ENCODE data around the gene EPHA6.
A peak's percentile ranks its signal among the peaks of the same experiment; 100 is the strongest.

EPHA6 gene

DNA sequence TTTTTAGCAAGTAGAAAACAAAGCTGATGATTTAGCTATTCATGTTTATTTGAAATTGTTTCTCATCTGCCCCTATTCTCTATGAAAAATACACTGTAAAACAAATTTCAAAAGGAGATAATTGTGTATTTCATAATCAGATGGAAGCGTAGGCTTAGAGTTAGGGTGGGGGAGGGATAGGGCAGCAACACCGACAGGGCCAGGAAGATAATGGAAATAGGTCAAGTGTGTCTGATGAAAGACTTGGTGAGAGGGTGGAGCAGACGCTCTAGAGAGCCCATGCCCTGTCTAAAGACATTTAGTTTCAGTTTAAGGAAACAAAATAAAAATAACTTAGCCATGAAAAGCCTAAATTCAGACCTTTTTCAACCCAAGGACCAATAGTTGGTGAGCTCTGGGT lies 898.5 kb downstream of the EPHA6 start:
- Histone ChIP-seq H3K36me3 (no peaks in the 10 kb centered on the region), H3K27ac (no peak overlapping the region), H3K4me3 (ENCODE audit: low read depth, low read length) (no peak overlapping the region), H3K27me3 (ENCODE audit: insufficient read depth, low read depth, severe bottlenecking) (no peaks in the 10 kb centered on the region), H3K9me3 (ENCODE audit: severe bottlenecking) (no peaks in the 10 kb centered on the region)
- no peak for DNase-seq
- TF ChIP-seq, protein P1, sequence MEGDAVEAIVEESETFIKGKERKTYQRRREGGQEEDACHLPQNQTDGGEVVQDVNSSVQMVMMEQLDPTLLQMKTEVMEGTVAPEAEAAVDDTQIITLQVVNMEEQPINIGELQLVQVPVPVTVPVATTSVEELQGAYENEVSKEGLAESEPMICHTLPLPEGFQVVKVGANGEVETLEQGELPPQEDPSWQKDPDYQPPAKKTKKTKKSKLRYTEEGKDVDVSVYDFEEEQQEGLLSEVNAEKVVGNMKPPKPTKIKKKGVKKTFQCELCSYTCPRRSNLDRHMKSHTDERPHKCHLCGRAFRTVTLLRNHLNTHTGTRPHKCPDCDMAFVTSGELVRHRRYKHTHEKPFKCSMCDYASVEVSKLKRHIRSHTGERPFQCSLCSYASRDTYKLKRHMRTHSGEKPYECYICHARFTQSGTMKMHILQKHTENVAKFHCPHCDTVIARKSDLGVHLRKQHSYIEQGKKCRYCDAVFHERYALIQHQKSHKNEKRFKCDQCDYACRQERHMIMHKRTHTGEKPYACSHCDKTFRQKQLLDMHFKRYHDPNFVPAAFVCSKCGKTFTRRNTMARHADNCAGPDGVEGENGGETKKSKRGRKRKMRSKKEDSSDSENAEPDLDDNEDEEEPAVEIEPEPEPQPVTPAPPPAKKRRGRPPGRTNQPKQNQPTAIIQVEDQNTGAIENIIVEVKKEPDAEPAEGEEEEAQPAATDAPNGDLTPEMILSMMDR (IDR thresholded peaks at IDR 0.05; ENCODE audit: low read depth, low read length) = no peak

DNA sequence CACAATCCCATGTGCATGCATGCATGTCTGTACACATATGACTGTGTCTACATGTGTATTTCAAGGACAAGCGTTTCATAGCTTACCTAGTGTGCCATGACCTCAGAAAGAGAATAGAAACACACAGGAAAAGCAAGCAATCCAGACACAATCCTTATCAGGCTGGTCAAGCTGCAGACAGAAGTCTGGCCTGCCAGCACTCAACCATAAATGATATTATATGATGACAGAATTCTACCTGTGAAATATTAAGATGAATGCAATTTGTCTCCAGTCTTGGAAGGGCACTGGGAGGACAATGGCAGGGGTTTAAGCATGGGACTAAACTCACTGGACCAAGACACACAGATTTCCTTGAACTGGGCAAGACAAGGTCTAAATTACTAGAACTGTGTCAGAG lies 899.2 kb downstream of the EPHA6 start:
- no peaks in the 10 kb centered on the region for H3K36me3 ChIP-seq
- TF ChIP-seq, protein P1 (IDR thresholded peaks at IDR 0.05; ENCODE audit: low read depth, low read length) = no peak
- H3K27ac ChIP-seq = no peak overlapping the region
- no peaks in the 10 kb centered on the region for H3K27me3 ChIP-seq (ENCODE audit: insufficient read depth, low read depth, severe bottlenecking)
- H3K9me3 ChIP-seq (ENCODE audit: severe bottlenecking) = no peaks in the 10 kb centered on the region
- no peak for DNase-seq
- H3K4me3 ChIP-seq (ENCODE audit: low read depth, low read length) = no peak overlapping the region

DNA sequence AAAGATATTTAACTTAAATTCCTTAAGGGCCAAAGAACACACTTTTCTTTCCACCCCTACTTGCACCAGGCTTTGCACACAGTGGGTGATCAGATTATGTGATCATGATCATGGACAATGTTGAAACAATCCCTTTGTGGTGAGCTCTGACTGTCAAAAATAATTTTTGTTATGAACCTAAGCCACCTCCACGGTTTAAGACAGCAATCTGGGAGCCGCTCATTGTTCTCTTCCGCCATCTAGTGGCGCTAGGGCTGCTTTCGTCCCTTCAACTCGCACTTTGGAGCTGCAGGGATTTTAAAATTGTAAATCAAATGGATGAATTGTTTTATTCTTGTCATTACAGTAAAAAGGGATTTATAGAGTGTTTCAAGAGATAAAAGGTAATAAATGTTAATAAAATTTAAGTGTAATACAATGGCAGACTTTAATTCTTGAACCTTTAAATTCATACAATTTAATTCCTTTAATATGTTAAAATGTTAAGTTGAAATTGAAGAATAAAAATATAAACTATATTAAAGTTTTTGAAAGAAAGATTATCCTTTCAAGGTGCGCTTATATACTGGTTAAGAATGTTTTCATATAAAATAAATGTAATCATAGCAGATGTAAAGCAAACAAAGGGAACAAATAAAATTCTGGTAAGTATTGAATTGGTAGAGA lies 904.9 kb downstream of the EPHA6 start:
- Histone ChIP-seq H3K27me3 (ENCODE audit: insufficient read depth, low read depth, severe bottlenecking) (no peaks in the 10 kb centered on the region), H3K4me3 (ENCODE audit: low read depth, low read length) (no peak overlapping the region), H3K36me3 (no peaks in the 10 kb centered on the region), H3K9me3 (ENCODE audit: severe bottlenecking) (no peaks in the 10 kb centered on the region), H3K27ac (no peak overlapping the region)
- peak; percentile 72 for DNase-seq
- TF ChIP-seq, protein P1 (IDR thresholded peaks at IDR 0.05; ENCODE audit: low read depth, low read length) = peak; percentile 79

DNA sequence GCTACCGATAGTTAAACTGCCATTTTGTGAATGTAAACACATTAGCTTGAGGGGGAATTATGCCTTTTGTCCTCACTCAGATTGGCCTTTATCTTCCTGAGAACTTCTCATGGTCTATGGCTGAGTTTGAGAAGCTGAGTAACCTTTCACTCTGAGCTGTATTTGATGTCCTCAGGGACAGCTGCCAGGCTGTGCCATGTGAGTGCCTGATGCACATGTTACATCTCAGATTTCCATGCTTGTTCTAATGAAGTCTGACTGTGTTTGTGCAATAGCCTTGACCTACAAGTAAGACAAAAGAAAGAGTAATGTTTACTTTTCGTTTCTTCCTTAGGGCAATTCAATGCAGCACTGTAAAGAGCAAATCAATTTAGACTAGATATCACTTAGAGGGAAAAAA lies 906.0 kb downstream of the EPHA6 start:
- DNase-seq = no peak
- Histone ChIP-seq H3K27me3 (ENCODE audit: insufficient read depth, low read depth, severe bottlenecking) (no peaks in the 10 kb centered on the region), H3K36me3 (no peaks in the 10 kb centered on the region), H3K27ac (no peak overlapping the region), H3K9me3 (ENCODE audit: severe bottlenecking) (no peaks in the 10 kb centered on the region), H3K4me3 (ENCODE audit: low read depth, low read length) (no peak overlapping the region)
- TF ChIP-seq, protein P1 (IDR thresholded peaks at IDR 0.05; ENCODE audit: low read depth, low read length) = no peak

DNA sequence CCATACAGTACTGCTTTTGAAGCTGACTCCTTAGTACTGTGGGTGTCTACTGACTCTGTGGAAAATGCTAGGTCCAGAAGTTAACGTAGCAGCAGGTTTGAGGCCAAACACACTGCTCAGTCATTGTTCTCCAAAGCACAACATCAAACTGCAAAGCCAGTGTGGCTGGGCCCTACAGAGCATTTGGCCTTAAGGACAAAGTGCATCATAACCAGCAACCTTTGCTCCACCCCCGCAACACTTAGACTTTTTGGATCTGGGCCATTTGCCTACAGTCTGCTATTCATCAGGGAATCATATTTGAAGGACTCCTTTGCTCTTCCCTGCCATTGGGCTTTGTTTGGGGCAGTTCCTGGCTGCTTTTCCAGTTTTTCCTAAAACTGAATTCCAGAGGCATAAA lies 907.1 kb downstream of the EPHA6 start:
- Histone ChIP-seq H3K9me3 (ENCODE audit: severe bottlenecking) (no peaks in the 10 kb centered on the region), H3K27ac (no peak overlapping the region), H3K27me3 (ENCODE audit: insufficient read depth, low read depth, severe bottlenecking) (no peaks in the 10 kb centered on the region), H3K36me3 (no peaks in the 10 kb centered on the region), H3K4me3 (ENCODE audit: low read depth, low read length) (no peak overlapping the region)
- TF ChIP-seq, protein P1 (IDR thresholded peaks at IDR 0.05; ENCODE audit: low read depth, low read length) = no peak
- DNase-seq = no peak

DNA sequence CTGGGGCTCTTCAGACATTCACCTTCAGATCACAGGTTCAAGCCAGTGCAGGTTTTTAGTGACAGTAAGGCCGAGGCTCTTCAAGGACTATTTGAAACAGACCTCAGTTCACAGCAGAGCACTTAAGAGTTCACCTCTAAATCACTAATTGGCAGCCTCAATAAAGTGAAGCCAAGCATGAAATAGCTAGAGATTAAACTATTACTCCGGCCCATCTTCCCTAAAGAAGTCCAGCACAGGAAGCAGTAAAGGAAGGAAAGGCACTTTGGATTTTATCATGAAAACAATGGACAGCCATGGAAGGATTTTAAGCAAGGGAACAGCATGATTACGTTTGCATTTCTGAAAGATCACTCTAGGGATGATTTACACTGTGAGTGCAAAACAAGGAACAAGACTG lies 922.5 kb downstream of the EPHA6 start:
- H3K27ac ChIP-seq = no peak overlapping the region
- H3K27me3 ChIP-seq (ENCODE audit: insufficient read depth, low read depth, severe bottlenecking) = no peaks in the 10 kb centered on the region
- DNase-seq = peak; percentile 15
- H3K4me3 ChIP-seq (ENCODE audit: low read depth, low read length) = no peak overlapping the region
- no peaks in the 10 kb centered on the region for H3K9me3 ChIP-seq (ENCODE audit: severe bottlenecking)
- no peaks in the 10 kb centered on the region for H3K36me3 ChIP-seq
- TF ChIP-seq, protein P1 (IDR thresholded peaks at IDR 0.05; ENCODE audit: low read depth, low read length) = no peak

Measured in WERI-Rb-1 (cell line).